Ramos (cell line): ENCODE data around the gene DEGS2.

ENCODE experiments used
- in situ Hi-C: fragments of 300-500 bp; cut with MboI; formaldehyde crosslinking; loops from one replicate; pipeline ENCODE4 v1.14.3; 2022; ENCODE audit warnings: low sequenced_read_pairs; ENCODE audit not compliant: unreplicated experiment

The DEGS2 gene

GRCh38 chr14:100117633-100118395, 41.6 kb downstream of the DEGS2 start:
- in situ Hi-C loops, result loop anchor here (10.0 kb wide), 1 partner anchor 133 kb away; no protein-coding TSS in a partner anchor

DNA sequence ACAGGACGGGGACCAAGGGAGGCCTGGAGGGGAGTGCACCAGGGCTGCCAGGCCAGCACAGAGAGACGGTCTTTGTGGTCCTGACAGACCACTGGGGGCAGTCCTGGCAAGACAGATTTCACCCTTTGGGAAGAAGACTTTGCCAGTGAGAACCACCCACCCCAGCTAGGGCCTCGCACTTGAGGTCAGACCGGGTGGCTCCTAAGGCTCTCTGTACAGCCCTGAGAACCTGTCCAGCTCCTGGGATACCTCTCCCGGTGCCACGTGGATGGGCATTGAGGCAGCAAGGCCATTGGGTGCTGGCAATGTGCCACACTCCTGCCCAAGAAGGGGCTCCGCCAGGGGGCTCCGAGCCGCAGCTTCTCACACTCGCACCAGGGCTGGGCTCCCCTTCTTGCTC, 42.4 kb downstream of the DEGS2 start:
- in situ Hi-C loops, result loop anchor here (10.0 kb wide), 1 partner anchor 132 kb away; no protein-coding TSS in a partner anchor

DNA sequence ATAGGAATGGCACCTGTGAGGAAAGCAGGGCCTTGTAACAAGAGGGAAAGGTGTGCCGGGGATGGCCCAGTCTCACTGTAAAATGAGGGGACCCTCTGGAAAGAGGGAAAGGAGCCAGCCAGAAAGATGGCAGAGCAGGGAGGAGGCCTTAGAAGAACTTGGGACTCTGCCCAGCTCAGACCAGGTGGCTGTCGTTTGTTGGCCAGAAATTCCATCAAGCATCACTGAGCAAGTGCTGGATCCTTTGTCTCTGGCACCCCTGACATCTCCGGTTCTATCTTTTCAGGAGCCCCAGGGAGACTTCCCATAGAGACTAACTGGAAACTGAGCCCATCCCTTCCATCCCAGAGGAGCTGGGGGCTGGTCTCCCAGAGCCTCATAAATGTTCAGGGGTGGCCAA, 43.3 kb downstream of the DEGS2 start:
- in situ Hi-C loops, result loop anchor here (10.0 kb wide), 1 partner anchor 131 kb away; no protein-coding TSS in a partner anchor

GRCh38 chr14:100115726-100116125, 43.7 kb downstream of the DEGS2 start:
- in situ Hi-C loops, result loop anchor here (10.0 kb wide), 1 partner anchor 131 kb away; no protein-coding TSS in a partner anchor

DNA sequence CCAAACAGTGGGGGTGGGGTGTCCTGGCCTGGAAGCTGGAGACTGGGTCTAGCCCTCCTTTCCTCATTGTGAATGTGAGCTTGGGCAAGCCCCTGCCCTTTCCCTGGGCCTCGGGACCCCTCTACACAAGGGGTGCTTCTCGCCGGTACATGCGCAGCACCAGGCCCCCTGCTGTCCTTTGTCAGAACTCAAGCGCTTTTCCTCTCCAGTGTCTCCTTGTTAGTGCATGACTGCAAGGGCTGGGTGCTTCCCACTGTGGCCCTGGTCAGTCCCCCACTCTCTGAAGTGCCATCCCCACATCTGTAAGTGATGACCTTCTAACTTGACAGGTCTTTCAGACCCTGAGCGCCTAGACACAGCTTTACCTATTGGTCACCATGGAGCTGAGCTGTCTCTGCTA, 44.2 kb downstream of the DEGS2 start:
- in situ Hi-C loops, result loop anchor here (10.0 kb wide), 1 partner anchor 130 kb away; no protein-coding TSS in a partner anchor

GRCh38 chr14:100114109-100114765, 45.2 kb downstream of the DEGS2 start:
- in situ Hi-C loops, result loop anchor here (10.0 kb wide), 1 partner anchor 129 kb away; no protein-coding TSS in a partner anchor

- in situ Hi-C loops, result loop anchor here (10.0 kb wide), 1 partner anchor 127 kb away; no protein-coding TSS in a partner anchor
Observed at GRCh38 chr14:100111931-100112704, 47.3 kb downstream of the DEGS2 start.

DNA sequence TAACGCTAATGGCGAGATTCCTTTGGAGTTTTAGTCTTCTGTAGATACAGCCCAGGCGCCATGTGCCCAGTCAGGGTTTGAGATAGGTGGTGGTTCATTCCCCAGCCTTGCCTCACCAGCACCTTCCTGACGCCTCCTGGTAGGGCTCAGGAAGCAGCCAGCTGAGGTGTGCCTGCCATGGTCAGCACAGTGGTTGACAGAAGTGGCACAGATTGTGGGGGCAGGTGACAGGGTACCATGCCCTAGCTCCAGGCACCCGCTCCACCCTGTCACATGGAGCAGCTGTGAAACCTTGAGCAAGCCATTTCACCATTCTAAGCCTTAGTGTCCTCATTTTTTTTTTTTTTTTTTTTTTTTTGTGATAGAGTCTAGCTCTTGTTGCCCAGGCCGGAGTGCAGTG, 48.6 kb downstream of the DEGS2 start:
- in situ Hi-C loops, result loop anchor here (10.0 kb wide), 1 partner anchor 126 kb away; no protein-coding TSS in a partner anchor

GRCh38 chr14:100109594-100109955, 49.9 kb downstream of the DEGS2 start:
- in situ Hi-C loops, result no loop called here

GRCh38 chr14:100108840-100109593, 50.4 kb downstream of the DEGS2 start:
- in situ Hi-C loops, result no loop called here

DNA sequence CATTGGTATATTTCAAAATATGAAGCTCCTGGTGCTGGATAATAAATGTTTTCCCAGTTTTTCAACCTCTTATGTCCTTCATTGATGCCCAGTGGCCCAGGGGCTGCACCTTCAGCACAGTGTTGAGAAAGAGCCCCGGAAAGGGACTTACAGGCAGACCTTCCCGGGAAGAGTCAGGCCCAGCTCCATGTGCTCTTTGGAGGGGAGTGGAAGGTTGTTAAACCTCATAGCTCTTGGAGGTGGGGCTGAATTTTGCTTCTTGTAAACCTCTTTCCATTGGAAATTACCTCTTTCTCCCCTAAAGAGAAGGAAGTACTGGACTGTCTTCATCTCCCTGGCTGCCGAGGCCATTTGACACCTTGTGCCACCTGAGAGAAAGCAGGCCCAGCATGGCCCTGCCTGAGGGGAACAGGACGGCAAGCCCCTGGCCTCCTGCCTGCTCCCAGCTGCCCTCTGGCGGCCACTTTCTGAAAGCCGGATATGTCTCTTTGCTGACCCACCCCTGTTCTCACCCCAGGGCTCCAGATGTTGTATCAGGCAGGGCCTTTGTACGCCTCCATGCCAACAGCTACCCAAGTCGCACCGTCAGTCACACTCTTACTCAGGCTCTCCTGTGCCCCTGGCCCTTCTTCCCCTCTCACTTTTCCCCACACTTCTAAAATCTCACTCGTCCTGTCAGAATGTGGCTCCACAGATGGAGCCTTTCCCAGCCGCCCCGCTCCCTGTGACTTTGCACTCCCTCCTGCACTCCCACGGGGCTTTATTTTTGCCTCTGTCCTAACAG, 51.2 kb downstream of the DEGS2 start:
- in situ Hi-C loops, result no loop called here

DNA sequence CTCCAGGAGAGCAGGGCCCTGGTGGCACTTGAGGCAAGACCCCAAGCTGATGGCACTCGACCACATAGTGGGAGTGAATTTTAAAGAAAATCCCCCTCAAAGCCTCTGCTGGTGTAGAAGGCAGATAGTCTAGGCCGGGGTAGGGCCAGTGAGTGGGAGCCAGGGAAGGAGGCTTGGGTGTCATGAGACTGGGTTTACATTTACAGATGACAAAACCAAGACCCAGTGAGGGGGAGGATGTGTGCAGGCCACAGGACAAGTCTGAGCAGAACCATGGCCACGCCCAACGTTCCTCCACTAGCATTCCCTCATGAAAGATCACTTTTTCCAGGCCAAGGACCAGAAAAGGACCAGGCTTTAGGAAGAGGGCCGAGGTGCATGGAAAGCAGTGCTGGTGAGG, 52.2 kb downstream of the DEGS2 start:
- in situ Hi-C loops, result no loop called here

- in situ Hi-C loops, result no loop called here
Observed at GRCh38 chr14:100106250-100107112, 53.0 kb downstream of the DEGS2 start.

DNA sequence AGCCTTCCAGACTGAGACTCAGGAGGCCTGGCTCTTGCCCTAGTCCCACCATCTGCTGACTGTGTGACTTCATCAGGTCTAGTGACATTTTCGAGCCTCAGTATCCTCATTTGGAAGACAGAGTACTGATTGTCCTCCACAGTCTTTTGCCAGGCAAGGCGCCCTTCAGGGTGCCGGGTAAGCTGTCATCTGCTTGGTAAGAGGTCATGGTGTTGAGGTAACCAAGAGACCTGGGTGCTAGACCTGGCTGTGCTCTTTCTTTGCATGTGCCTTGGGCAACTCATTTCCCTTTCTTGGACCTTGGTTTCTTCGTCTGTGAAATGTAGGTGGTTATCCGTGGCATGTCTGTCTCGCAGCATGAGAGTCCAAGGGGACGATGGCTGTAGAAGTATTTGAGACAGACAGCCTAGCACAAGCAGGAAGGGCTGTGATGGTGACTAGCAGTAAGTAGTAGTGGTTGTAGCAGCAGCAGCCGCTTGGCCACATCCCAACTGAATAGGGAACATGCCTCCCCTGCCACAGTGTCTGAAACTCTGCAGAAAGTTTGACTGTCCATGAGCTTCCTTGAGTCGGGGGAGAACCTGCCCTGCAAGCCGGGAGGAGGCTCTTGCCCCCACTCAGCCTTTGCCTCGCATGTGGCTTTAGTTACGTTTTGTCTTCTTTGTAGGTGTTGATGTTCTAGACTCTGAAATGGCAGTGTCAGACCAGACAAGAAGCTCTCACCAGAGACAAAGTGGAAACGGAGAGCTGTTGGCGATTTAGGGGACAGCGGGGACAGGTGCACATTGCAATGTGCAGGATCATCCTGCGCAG, 53.9 kb downstream of the DEGS2 start:
- in situ Hi-C loops, result no loop called here

DNA sequence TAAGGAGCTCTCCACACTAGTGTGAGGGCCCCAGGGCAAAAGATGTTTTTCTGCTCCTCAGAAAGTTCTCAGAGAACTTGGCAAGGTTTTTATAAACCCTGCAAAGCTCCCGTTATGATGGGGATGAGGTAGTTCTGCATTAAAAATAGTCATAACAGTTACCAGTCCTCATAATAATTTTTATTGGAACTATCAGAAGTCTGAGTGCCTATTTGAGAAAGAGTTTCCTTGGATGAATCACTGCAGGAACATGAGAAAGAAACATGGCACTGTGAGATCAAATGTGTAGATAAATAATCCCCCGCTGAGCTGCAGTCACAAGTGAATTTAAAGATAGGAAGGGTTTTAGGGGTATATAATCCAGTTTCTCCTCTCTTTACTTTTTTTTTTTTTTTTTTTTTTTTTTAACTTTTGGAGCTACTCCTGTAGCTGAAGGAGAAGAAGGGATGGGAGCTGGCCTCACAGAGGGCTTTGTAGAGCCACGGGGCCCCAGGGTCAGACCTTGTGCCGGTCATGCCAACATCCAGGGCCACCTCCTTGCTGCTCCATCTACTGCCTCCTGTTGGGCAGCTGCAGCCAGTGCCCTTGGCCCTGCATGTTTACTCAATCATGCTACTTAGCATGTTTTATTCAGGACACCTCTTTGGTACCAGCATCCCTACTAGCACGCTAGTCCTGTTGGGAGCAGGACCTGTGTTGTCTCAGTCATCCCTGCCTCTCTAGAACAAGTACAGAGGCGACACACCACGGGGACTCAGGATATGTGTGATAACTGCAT, 54.7 kb downstream of the DEGS2 start:
- in situ Hi-C loops, result no loop called here

DNA sequence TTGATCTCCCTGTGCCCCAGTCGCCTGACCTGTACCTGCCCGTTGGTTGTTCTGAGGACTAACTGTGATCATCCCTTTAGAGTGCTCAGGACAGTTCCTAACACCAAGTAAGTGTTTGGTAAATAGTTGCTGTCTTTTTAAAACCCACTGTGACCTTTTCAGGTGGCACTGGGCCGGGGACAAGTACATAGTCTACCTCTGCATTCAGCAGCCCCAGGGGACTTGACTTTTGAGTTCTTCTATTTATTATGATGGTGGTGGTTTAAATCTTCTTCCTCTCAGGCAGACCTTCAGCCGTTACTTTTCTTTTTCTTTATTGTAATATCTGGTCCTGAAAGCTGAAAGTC, 55.5 kb downstream of the DEGS2 start:
- in situ Hi-C loops, result no loop called here
